A549 treated with ZK216348 at 1 μM for 4 hours (cell line): ENCODE data around the gene CAMP. TPM values are rescaled to one million over a fixed set of nuclear protein-coding genes. Genes with fewer than 3 reads are reported as not detected.

Experiments used
- total RNA-seq: library from RNA; stranded (reverse); fragments of 200-300 nt; extraction: Qiagen RNA extraction; gene quantifications from 5 replicates; pipeline ENCODE4 v1.2.3, GENCODE V29; 2022; ENCODE audit warnings: low read depth

The CAMP gene
- total RNA-seq, result not detected in 5 replicates

GRCh38 chr3:48222616-48223513, at the start of gene CAMP:
TSS of gene CAMP (plus strand) at chr3:48223495. CDS start at chr3:48223512, 17 bp downstream.

GRCh38 chr3:48188266-48189201, 34.8 kb upstream of the CAMP start, which contains the start of gene CDC25A:
TSS of gene CDC25A (minus strand) at chr3:48188417. CDS start at chr3:48187947, 470 bp downstream.

Other genes with a start within 250 kb of the CAMP start
- 82.9 to 114 TPM (median 104 TPM) in 5 replicates for gene MAP4, start 207.1 kb upstream of the CAMP start, total RNA-seq
- 8.9 to 11.5 TPM (median 9.2 TPM) in 5 replicates for gene CDC25A, start 35.1 kb upstream of the CAMP start, total RNA-seq
- 2.3 to 3.2 TPM (median 2.7 TPM) in 5 replicates for gene ZNF589, start 17.6 kb downstream of the CAMP start, total RNA-seq
- 21.5 to 26.8 TPM (median 24.5 TPM) in 5 replicates for gene NME6, start 77.9 kb downstream of the CAMP start, total RNA-seq
- not detected in 5 replicates for gene SPINK8, start 110.2 kb downstream of the CAMP start, total RNA-seq
- gene FBXW12, start 148.7 kb downstream of the CAMP start, total RNA-seq, result not detected in 5 replicates
- 9.6 to 20.7 TPM (median 15.1 TPM) in 5 replicates for gene PLXNB1, start 206.6 kb downstream of the CAMP start, total RNA-seq
- 20.8 to 29.7 TPM (median 26.2 TPM) in 5 replicates for gene CCDC51, start 216.6 kb downstream of the CAMP start, total RNA-seq
- gene TMA7, start 216.8 kb downstream of the CAMP start, total RNA-seq, result 270 to 585 TPM (median 291 TPM) in 5 replicates
- 6.9 to 9.8 TPM (median 8.7 TPM) in 5 replicates for gene ATRIP, start 223.2 kb downstream of the CAMP start, total RNA-seq